ENCODE results near the gene FGFRL1.

GRCh38 chr4:971666-972500 lies 39.5 kb upstream of the FGFRL1 start:
- no peak for TF ChIP-seq CTCF (IDR thresholded peaks at IDR 0.05; ENCODE audit: low read depth, low read length, poor library complexity, severe bottlenecking)
- TF ChIP-seq EZH2phosphoT487 (IDR thresholded peaks at IDR 0.05; ENCODE audit: borderline replicate concordance, low read length): no peak
